Trophoblast cell (in vitro differentiated cells and primary cell): ENCODE results near the gene CMTM1.
A peak's percentile ranks its signal among the peaks of the same experiment; 100 is the strongest.

Experiments
- DNase-seq, 2 donors: peaks; one replicate each; pipeline ENCODE4 v3.0.0-alpha.2; 2016
- H2AFZ ChIP-seq: 2 replicates; pipeline ENCODE4 v1.6.1; 2013; ENCODE audit warnings: low read length, moderate library complexity, mild to moderate bottlenecking; ENCODE audit not compliant: insufficient read depth, poor library complexity
- H2AK5ac ChIP-seq: 2 replicates; pipeline ENCODE4 v1.6.1; 2013; ENCODE audit warnings: mild to moderate bottlenecking, low read length
- H2BK120ac ChIP-seq: 2 replicates; pipeline ENCODE4 v1.6.1; 2013; ENCODE audit warnings: low read length, mild to moderate bottlenecking, moderate library complexity; ENCODE audit not compliant: insufficient read depth, poor library complexity
- H2BK12ac ChIP-seq: 2 replicates; pipeline ENCODE4 v1.6.1; 2013; ENCODE audit warnings: mild to moderate bottlenecking, low read length, moderate library complexity
- H2BK5ac ChIP-seq: 2 replicates; pipeline ENCODE4 v1.6.1; 2013; ENCODE audit warnings: low read length, low read depth, moderate library complexity, mild to moderate bottlenecking; ENCODE audit not compliant: poor library complexity
- H3K14ac ChIP-seq: 2 replicates; pipeline ENCODE4 v1.6.1; 2013; ENCODE audit warnings: mild to moderate bottlenecking, low read length
- H3K18ac ChIP-seq: 2 replicates; pipeline ENCODE4 v1.6.1; 2013; ENCODE audit warnings: mild to moderate bottlenecking, low read length
- H3K23ac ChIP-seq: 2 replicates; pipeline ENCODE4 v1.6.1; 2013; ENCODE audit warnings: low read length
- H3K27ac ChIP-seq: 2 replicates; pipeline ENCODE4 v1.5.1; 2013; ENCODE audit warnings: low read depth, mild to moderate bottlenecking, inconsistent platforms, low read length, moderate library complexity
- H3K27me3 ChIP-seq: 2 replicates; pipeline ENCODE4 v1.6.1; 2013; ENCODE audit warnings: inconsistent platforms, mild to moderate bottlenecking, low read length, moderate library complexity; ENCODE audit not compliant: insufficient read depth
- H3K36me3 ChIP-seq, 2 experiments: 1 replicate in 1 of 2; 2 replicates in 1 of 2; pipeline ENCODE4 v1.6.1; 2013; ENCODE audit warnings: low read length in 2 of 2, mild to moderate bottlenecking in 2 of 2, moderate library complexity in 1 of 2; ENCODE audit not compliant: insufficient read depth in 2 of 2, control insufficient read depth in 1 of 2
- H3K4ac ChIP-seq: 2 replicates; pipeline ENCODE4 v1.6.1; 2013; ENCODE audit warnings: low read depth, mild to moderate bottlenecking, low read length, moderate library complexity
- H3K4me1 ChIP-seq, 2 experiments: 1 replicate in 1 of 2; 2 replicates in 1 of 2; pipeline ENCODE4 v1.6.1; 2013; ENCODE audit warnings: low read length in 2 of 2, mild to moderate bottlenecking in 2 of 2, moderate library complexity in 1 of 2; ENCODE audit not compliant: insufficient read depth in 2 of 2, control insufficient read depth in 1 of 2
- H3K4me2 ChIP-seq: 2 replicates; pipeline ENCODE4 v1.6.1; 2013; ENCODE audit warnings: inconsistent platforms, mild to moderate bottlenecking, low read length, moderate library complexity
- H3K4me3 ChIP-seq: 2 replicates; pipeline ENCODE4 v1.5.1; 2013; ENCODE audit warnings: mild to moderate bottlenecking, low read depth, low read length, inconsistent platforms
- H3K79me1 ChIP-seq: one replicate; pipeline ENCODE4 v1.6.1; 2013; ENCODE audit warnings: low read length
- H3K79me2 ChIP-seq: 2 replicates; pipeline ENCODE4 v1.6.1; 2013; ENCODE audit warnings: low read length, mild to moderate bottlenecking; ENCODE audit not compliant: control insufficient read depth, insufficient read depth, poor library complexity
- H3K9ac ChIP-seq: 2 replicates; pipeline ENCODE4 v1.6.1; 2013; ENCODE audit warnings: mild to moderate bottlenecking, low read length
- H3K9me3 ChIP-seq: 2 replicates; pipeline ENCODE4 v1.6.1; 2013; ENCODE audit warnings: low read depth, mild to moderate bottlenecking, control low read depth, inconsistent platforms, low read length; ENCODE audit not compliant: insufficient read depth
- H4K12ac ChIP-seq: 2 replicates; pipeline ENCODE4 v1.6.1; 2013; ENCODE audit warnings: low read depth, mild to moderate bottlenecking, low read length, moderate library complexity
- H4K8ac ChIP-seq: 2 replicates; pipeline ENCODE4 v1.6.1; 2013; ENCODE audit warnings: low read depth, mild to moderate bottlenecking, low read length, moderate library complexity
- H4K91ac ChIP-seq: one replicate; pipeline ENCODE4 v1.6.1; 2013; ENCODE audit warnings: low read depth, mild to moderate bottlenecking, low read length, moderate library complexity
- WGBS: extraction: QIAGEN DNeasy Blood & Tissue Kit; methylation state at CpG from one replicate; pipeline ENCODE4 v1.1.7; 2013; ENCODE audit warnings: missing lambda C conversion rate; ENCODE audit not compliant: insufficient read length, insufficient coverage; ENCODE audit errors: extremely low coverage; 5-methylcytosine and 5-hydroxymethylcytosine counted together

CMTM1 gene

DNA sequence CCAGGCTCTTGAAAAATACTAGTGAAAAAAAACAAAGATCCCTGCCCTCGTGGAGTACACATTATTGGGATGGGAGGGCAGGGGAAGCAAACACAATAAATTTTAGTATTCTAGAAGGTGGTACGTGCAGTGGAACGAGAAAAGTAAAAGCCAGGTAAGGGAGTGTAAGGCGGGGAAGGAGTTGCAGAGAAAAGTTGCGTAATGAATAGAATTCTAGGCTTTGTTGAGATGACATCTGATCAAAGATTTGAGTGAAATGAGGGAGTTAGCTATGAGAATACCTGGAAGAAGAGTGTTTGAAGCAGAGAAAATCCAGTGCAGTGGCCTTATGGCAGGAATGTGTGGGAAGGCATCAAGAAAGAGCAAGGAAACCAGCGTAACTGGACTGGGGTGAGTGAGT, 11.7 kb upstream of the CMTM1 start:
- Histone ChIP-seq H4K91ac (no peak overlapping the region), H3K14ac (no peak overlapping the region), H3K36me3 (no peaks in the 10 kb centered on the region), H2AFZ (no peak overlapping the region), H3K4ac (no peak overlapping the region), H3K79me2 (peaks cover 11% of the 10 kb centered on the region), H3K18ac (no peak overlapping the region), H2BK5ac (no peak overlapping the region), H4K8ac (no peak overlapping the region), H2AK5ac (no peak overlapping the region), H3K9ac (no peak overlapping the region), H3K4me3 (no peak overlapping the region), H3K27me3 (no peaks in the 10 kb centered on the region), H2BK12ac (no peak overlapping the region), H2BK120ac (no peak overlapping the region), H4K12ac (no peak overlapping the region), H3K9me3 (no peaks in the 10 kb centered on the region), H3K4me1 (peaks cover 11 to 13% of the 10 kb centered on the region in 2 experiments), H3K4me2 (no peak overlapping the region), H3K23ac (no peak overlapping the region), H3K79me1 (peaks cover 15% of the 10 kb centered on the region), H3K27ac (no peak overlapping the region)
- 100% methylated on average over 2 of the region's 6 CpGs for WGBS
- DNase-seq, result peak in 1 of 2 donors; percentile 18

DNA sequence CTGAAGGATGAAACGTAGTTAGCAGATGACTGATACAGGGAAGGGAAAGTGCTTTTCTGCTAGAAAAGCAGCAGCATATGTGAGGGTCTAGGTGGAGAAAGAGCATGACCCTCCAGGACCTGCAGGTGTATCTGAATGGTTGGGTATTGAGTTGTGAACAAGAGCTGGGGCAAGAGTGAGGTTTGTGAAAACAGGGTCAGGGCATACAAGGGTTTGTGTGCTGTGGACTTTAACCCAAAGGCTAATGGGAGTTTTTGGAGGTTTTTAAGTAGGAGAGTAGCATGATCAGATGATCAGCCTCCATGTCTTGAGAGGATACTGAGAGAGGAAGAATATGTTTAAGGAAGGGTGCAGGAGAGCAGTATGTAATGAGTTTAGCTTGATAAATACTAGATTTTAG, 6.1 kb upstream of the CMTM1 start:
- Histone ChIP-seq H3K4me1 (peaks cover 0 to 2% of the 10 kb centered on the region in 2 experiments), H2BK12ac (no peak overlapping the region), H3K18ac (no peak overlapping the region), H3K9me3 (no peaks in the 10 kb centered on the region), H2BK5ac (no peak overlapping the region), H4K12ac (no peak overlapping the region), H3K27ac (no peak overlapping the region), H3K79me1 (no peaks in the 10 kb centered on the region), H3K23ac (peak overlapping the region; percentile 94), H4K91ac (no peak overlapping the region), H3K9ac (no peak overlapping the region), H2BK120ac (no peak overlapping the region), H3K79me2 (no peaks in the 10 kb centered on the region), H3K14ac (no peak overlapping the region), H3K4me3 (no peak overlapping the region), H4K8ac (no peak overlapping the region), H3K36me3 (no peaks in the 10 kb centered on the region), H3K4me2 (no peak overlapping the region), H2AK5ac (no peak overlapping the region), H2AFZ (no peak overlapping the region), H3K4ac (no peak overlapping the region), H3K27me3 (no peaks in the 10 kb centered on the region)
- no peak for DNase-seq
- WGBS, result no CpG with 5 or more reads among the region's 1 CpG

DNA sequence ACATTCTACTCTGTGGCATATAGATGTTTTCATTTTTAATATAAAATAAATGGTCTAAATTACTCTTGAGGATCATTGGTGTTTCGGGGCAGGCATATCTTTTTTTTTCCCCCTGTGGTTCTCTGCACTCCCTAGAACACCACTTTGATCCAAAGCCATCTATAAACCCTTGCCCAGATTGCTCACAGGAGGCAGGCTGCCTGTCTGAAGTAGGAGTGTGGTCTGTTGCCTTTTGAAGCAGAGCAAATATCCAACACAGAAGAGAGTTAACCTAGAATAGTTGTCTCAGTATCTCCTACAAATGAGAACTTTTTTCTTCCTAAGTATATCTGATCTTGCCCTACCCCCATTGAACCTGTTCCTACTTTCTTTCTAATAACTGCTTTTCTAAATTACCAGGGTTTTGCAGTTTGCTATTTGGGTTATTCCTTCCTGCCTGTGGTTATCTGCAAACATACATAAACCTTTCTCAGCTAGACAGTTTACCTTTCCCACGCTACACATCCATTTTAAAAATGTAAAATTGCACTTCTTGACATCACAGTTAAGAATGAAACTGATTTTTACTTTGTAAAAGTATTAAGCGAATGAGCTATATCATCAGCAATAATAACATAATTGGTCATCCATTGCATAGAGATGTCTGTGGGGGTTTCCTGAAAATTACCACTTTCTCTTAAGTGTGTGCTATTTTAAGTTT, 4.7 kb upstream of the CMTM1 start:
- H3K9ac ChIP-seq, result no peak overlapping the region
- no peak overlapping the region for H2BK120ac ChIP-seq
- no peak overlapping the region for H2AK5ac ChIP-seq
- H3K23ac ChIP-seq, result no peak overlapping the region
- no peak overlapping the region for H2AFZ ChIP-seq
- no CpG with 5 or more reads among the region's 3 CpGs for WGBS
- no peak overlapping the region for H2BK5ac ChIP-seq
- no peak overlapping the region for H4K8ac ChIP-seq
- H3K18ac ChIP-seq, result no peak overlapping the region
- H2BK12ac ChIP-seq, result no peak overlapping the region
- H3K79me1 ChIP-seq, result no peaks in the 10 kb centered on the region
- no peaks in the 10 kb centered on the region for H3K9me3 ChIP-seq
- H3K4me2 ChIP-seq, result no peak overlapping the region
- H4K12ac ChIP-seq, result no peak overlapping the region
- H3K79me2 ChIP-seq, result no peaks in the 10 kb centered on the region
- H3K27me3 ChIP-seq, result no peaks in the 10 kb centered on the region
- peaks cover 4 to 6% of the 10 kb centered on the region in 2 experiments for H3K36me3 ChIP-seq
- peaks cover 0 to 2% of the 10 kb centered on the region in 2 experiments for H3K4me1 ChIP-seq
- H3K27ac ChIP-seq, result no peak overlapping the region
- no peak overlapping the region for H4K91ac ChIP-seq
- no peak overlapping the region for H3K4me3 ChIP-seq
- no peak overlapping the region for H3K14ac ChIP-seq
- H3K4ac ChIP-seq, result no peak overlapping the region
- DNase-seq, result peak in 1 of 2 donors; percentile 9

DNA sequence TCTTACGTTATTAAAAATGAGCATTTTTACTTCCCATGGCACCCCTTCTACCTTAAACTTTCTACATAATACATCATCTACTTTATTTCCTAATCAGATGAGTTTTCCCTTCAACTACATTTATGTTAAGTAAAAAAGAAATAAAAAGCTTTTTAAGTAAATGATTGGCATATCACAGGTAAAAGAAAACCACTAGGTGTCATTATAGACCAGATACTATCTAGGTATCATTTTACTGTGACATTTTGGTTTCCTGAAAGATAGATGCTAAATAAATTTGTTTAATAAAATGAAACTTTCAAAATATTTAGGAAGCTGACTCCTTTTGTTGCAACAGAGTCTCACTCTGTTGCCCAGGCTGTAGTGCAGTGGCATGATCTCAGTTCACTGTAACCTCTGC, 3.8 kb upstream of the CMTM1 start:
- H3K27me3 ChIP-seq, result no peaks in the 10 kb centered on the region
- H2BK120ac ChIP-seq, result no peak overlapping the region
- DNase-seq, result peak in 1 of 2 donors; percentile 4
- H3K18ac ChIP-seq, result no peak overlapping the region
- H3K4me3 ChIP-seq, result no peak overlapping the region
- H3K9ac ChIP-seq, result no peak overlapping the region
- no peak overlapping the region for H3K27ac ChIP-seq
- 100% methylated on average over 1 of the region's 1 CpG for WGBS
- H3K23ac ChIP-seq, result no peak overlapping the region
- H3K79me1 ChIP-seq, result no peaks in the 10 kb centered on the region
- no peak overlapping the region for H2BK12ac ChIP-seq
- H2BK5ac ChIP-seq, result no peak overlapping the region
- no peak overlapping the region for H3K4me2 ChIP-seq
- no peak overlapping the region for H2AK5ac ChIP-seq
- H3K79me2 ChIP-seq, result no peaks in the 10 kb centered on the region
- no peak overlapping the region for H2AFZ ChIP-seq
- no peak overlapping the region for H3K4ac ChIP-seq
- H4K12ac ChIP-seq, result no peak overlapping the region
- no peak overlapping the region for H3K14ac ChIP-seq
- peaks cover 0 to 2% of the 10 kb centered on the region in 2 experiments for H3K4me1 ChIP-seq
- H4K91ac ChIP-seq, result no peak overlapping the region
- no peaks in the 10 kb centered on the region for H3K9me3 ChIP-seq
- no peak overlapping the region for H4K8ac ChIP-seq
- H3K36me3 ChIP-seq, result peaks cover 6 to 8% of the 10 kb centered on the region in 2 experiments
